GM18951 (cell line): Measurements from ENCODE around the gene RUBCNL.

Source experiments
- POLR2A ChIP-seq: IDR thresholded peaks from 4 replicates; pipeline ENCODE4 v1.6.1; 2011; ENCODE audit warnings: mild to moderate bottlenecking; ENCODE audit not compliant: insufficient read length, insufficient read depth; ENCODE audit errors: extremely low read depth
- in situ Hi-C: fragments of 300-500 bp; cut with MboI; formaldehyde crosslinking; loops from one replicate; pipeline ENCODE4 v1.12.0; 2022; ENCODE audit warnings: low sequenced_read_pairs, mixed read lengths, inconsistent platforms; ENCODE audit not compliant: unreplicated experiment

The RUBCNL gene

GRCh38 chr13:46297361-46297811 is 89.7 kb downstream of the RUBCNL start:
- TF ChIP-seq POLR2A = no peak
- in situ Hi-C loops = no loop called here

- in situ Hi-C loops = no loop called here
- no peak for TF ChIP-seq POLR2A
Observed at GRCh38 chr13:46296921-46297320, 90.1 kb downstream of the RUBCNL start.

GRCh38 chr13:46296115-46296822 is 90.8 kb downstream of the RUBCNL start:
- in situ Hi-C loops = no loop called here
- no peak for TF ChIP-seq POLR2A

- no peak for TF ChIP-seq POLR2A
- in situ Hi-C loops = no loop called here
Observed at GRCh38 chr13:46295491-46296114, 91.4 kb downstream of the RUBCNL start.

GRCh38 chr13:46293436-46293835 is 93.6 kb downstream of the RUBCNL start:
- in situ Hi-C loops = no loop called here
- no peak for TF ChIP-seq POLR2A
